B cell (primary cell): ENCODE results near the gene SFMBT2. TPM values are rescaled to one million over a fixed set of nuclear protein-coding genes. Genes with fewer than 3 reads are reported as not detected.

Experiments
- ATAC-seq: fragments of 200-7000 bp; cut with Tn5 transposase; one replicate; pipeline ENCODE4 v1.10.0; 2021; ENCODE audit warnings: low read depth, mild to moderate bottlenecking, moderate number of reproducible peaks, moderate library complexity
- CTCF ChIA-PET: fragments of 350-600 bp; sonication (Branson Sonifier 250); formaldehyde crosslinking; loops from one replicate; lab custom pipeline; 2021; ENCODE audit warnings: antibody characterized with exemption, inconsistent platforms; lab: Charles Lee
- POLR2A ChIA-PET: fragments of 350-600 bp; sonication (Branson Sonifier 250); formaldehyde crosslinking; loops from one replicate; lab custom pipeline; 2021; ENCODE audit warnings: antibody characterized with exemption; lab: Charles Lee
- DNase-seq: peaks from one replicate; pipeline ENCODE4 v3.0.0; 2013
- H2AFZ ChIP-seq: 2 replicates; pipeline ENCODE4 v1.6.1; 2012; ENCODE audit warnings: mild to moderate bottlenecking, low read depth, low read length; ENCODE audit not compliant: insufficient read depth, poor library complexity, severe bottlenecking
- H3K27ac ChIP-seq, 2 donors: 1 replicate in 1 of 2; 2 replicates in 1 of 2; pipeline ENCODE4 v1.5.1; 2012 to 2013; ENCODE audit warnings: low read length in 2 of 2, mild to moderate bottlenecking in 2 of 2, moderate library complexity in 1 of 2
- H3K27me3 ChIP-seq, 4 experiments: fragments of 200-600 bp in 1 of 4; sonication (generic) in 1 of 4; replicated peaks in 1 of 4; 1 replicate in 2 of 4; 2 replicates in 2 of 4; pipeline versions ENCODE4 v1.6.1 to v1.7.0; 2013 to 2016; ENCODE audit warnings: low read length in 3 of 4, mild to moderate bottlenecking in 2 of 4, mixed read lengths in 1 of 4, moderate library complexity in 1 of 4; ENCODE audit not compliant: insufficient read depth in 4 of 4, control insufficient read depth in 3 of 4; ENCODE audit errors: control extremely low read depth in 1 of 4
- H3K36me3 ChIP-seq, 2 experiments: replicated peaks in 1 of 2; 1 replicate in 1 of 2; 2 replicates in 1 of 2; pipeline versions ENCODE4 v1.6.1 to v1.7.1; 2013; ENCODE audit warnings: low read length in 1 of 2; ENCODE audit not compliant: insufficient read depth in 2 of 2, control insufficient read depth in 1 of 2; ENCODE audit errors: control extremely low read depth in 1 of 2, extremely low read depth in 1 of 2
- H3K4me1 ChIP-seq, 2 donors: fragments of 200-600 bp in 1 of 2; sonication (generic) in 1 of 2; 1 replicate in 1 of 2; 2 replicates in 1 of 2; pipeline versions ENCODE4 v1.5.1 to v1.6.1; 2013 to 2017; ENCODE audit warnings: low read length in 2 of 2; ENCODE audit not compliant: control insufficient read depth in 2 of 2, insufficient read depth in 2 of 2
- H3K4me2 ChIP-seq: replicated peaks from 2 replicates; pipeline ENCODE3; 2012; ENCODE audit warnings: mild to moderate bottlenecking, low read depth, low read length; ENCODE audit not compliant: poor library complexity, severe bottlenecking
- H3K4me3 ChIP-seq, 5 experiments: fragments of 200-600 bp in 1 of 5; sonication (generic) in 1 of 5; 1 replicate in 3 of 5; 2 replicates in 2 of 5; pipeline versions ENCODE4 v1.5.1 to v1.7.0; 2011 to 2016; ENCODE audit warnings: low read length in 4 of 5, mild to moderate bottlenecking in 4 of 5, low read depth in 2 of 5, control low read depth in 1 of 5, moderate library complexity in 1 of 5; ENCODE audit not compliant: insufficient read depth in 1 of 5; ENCODE audit errors: control extremely low read depth in 1 of 5, extremely low read depth in 1 of 5
- H3K79me2 ChIP-seq: fragments of 200-600 bp; sonication (generic); one replicate; pipeline ENCODE4 v1.6.0; 2016; ENCODE audit warnings: low read length; ENCODE audit not compliant: control insufficient read depth, insufficient read depth
- H3K9ac ChIP-seq: fragments of 200-600 bp; sonication (generic); 2 replicates; pipeline ENCODE4 v1.6.1; 2017; ENCODE audit warnings: mild to moderate bottlenecking, low read length, moderate library complexity
- H3K9me3 ChIP-seq, 3 donors: one replicate each; pipeline versions ENCODE4 v1.6.1 to v1.7.1; 2013; ENCODE audit warnings: low read length in 2 of 3; ENCODE audit not compliant: control insufficient read depth in 2 of 3, insufficient read depth in 1 of 3; ENCODE audit errors: control extremely low read depth in 1 of 3
- H4K20me1 ChIP-seq: 2 replicates; pipeline ENCODE4 v1.6.0; 2012; ENCODE audit warnings: mild to moderate bottlenecking, low read length; ENCODE audit not compliant: insufficient read depth, control insufficient read depth, poor library complexity, severe bottlenecking
- H3K27ac Mint-ChIP-seq: one replicate; pipeline ENCODE4 v1.8.0; 2021; ENCODE audit warnings: mixed read lengths
- H3K27me3 Mint-ChIP-seq: one replicate; pipeline ENCODE4 v1.8.0; 2021; ENCODE audit warnings: mixed read lengths
- H3K4me1 Mint-ChIP-seq: one replicate; pipeline ENCODE4 v1.8.0; 2021; ENCODE audit warnings: mixed read lengths
- H3K4me3 Mint-ChIP-seq: one replicate; pipeline ENCODE4 v1.8.0; 2021; ENCODE audit warnings: mixed read lengths
- H3K9me3 Mint-ChIP-seq: one replicate; pipeline ENCODE4 v1.8.0; 2022; ENCODE audit warnings: mixed read lengths; ENCODE audit not compliant: insufficient read depth
- EZH2 ChIP-seq: IDR thresholded peaks from 2 replicates; pipeline ENCODE4 v1.6.1; 2012; ENCODE audit warnings: borderline replicate concordance, low read depth, mild to moderate bottlenecking, moderate library complexity, low read length; ENCODE audit not compliant: insufficient read depth, poor library complexity, severe bottlenecking
- WGBS: methylation state at CpG from one replicate; pipeline ENCODE4 v1.1.5; 2013; ENCODE audit warnings: missing lambda C conversion rate; ENCODE audit not compliant: insufficient coverage; 5-methylcytosine and 5-hydroxymethylcytosine counted together
- intact Hi-C: fragments of 100-400 bp; cut with micrococcal nuclease; formaldehyde crosslinking; loops from one replicate; pipeline ENCODE4 v1.10.0; 2022
- polyA plus RNA-seq: library from polyadenylated mRNA; depleted of rRNA; stranded (reverse); fragments of >200 nt; gene quantifications from 2 replicates; pipeline ENCODE4 v1.2.3, GENCODE V29; 2012
- total RNA-seq, 2 donors: library from RNA; stranded (reverse); fragments of 120-200 nt in 1 of 2; gene quantifications; 1 replicate in 1 of 2; 2 replicates in 1 of 2; pipeline versions ENCODE4 v1.2.3 to v1.2.4, GENCODE V29; 2013 to 2022
- TF ChIP-seq, protein P1 (sequence below): fragments of 200-600 bp; IDR thresholded peaks from one replicate; pipeline ENCODE4 v1.8.0; 2022; ENCODE audit warnings: antibody characterized with exemption, mild to moderate bottlenecking

SFMBT2 gene
- total and polyA plus RNA-seq, 2 donors (not counting 1 experiment from before 2014, with no cell fraction given) = 2.3 to 24.0 TPM

DNA sequence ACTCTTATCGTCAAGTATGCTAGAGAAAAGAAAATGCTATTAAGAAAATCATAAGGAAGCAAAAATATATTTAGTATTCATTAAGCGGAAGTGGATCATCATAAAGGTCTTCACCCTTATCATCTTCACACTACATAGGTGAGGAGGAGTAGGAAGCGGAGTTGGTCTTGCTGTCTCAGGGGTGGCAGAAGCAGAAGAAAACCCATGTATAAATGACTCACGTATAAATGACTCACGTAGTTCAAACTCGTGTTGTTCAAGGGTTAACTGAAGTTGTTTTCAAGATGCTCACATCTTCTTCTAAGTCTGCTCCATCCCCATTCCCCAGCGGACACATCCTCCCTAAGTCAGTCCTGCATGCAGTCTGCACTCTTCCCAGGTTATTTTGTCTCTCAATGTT is 72.4 kb downstream of the SFMBT2 start:
- ChIA-PET CTCF (no interaction called here), POLR2A (no interaction called here)
- Mint-ChIP-seq H3K9me3 (no peaks in the 10 kb centered on the region), H3K27ac (no peak overlapping the region), H3K4me3 (no peak overlapping the region), H3K27me3 (no peaks in the 10 kb centered on the region), H3K4me1 (peaks cover 25% of the 10 kb centered on the region)
- H3K9ac ChIP-seq = no peak overlapping the region
- no peaks in the 10 kb centered on the region for H3K9me3 ChIP-seq
- no peak overlapping the region for H3K4me2 ChIP-seq
- TF ChIP-seq, protein P1, sequence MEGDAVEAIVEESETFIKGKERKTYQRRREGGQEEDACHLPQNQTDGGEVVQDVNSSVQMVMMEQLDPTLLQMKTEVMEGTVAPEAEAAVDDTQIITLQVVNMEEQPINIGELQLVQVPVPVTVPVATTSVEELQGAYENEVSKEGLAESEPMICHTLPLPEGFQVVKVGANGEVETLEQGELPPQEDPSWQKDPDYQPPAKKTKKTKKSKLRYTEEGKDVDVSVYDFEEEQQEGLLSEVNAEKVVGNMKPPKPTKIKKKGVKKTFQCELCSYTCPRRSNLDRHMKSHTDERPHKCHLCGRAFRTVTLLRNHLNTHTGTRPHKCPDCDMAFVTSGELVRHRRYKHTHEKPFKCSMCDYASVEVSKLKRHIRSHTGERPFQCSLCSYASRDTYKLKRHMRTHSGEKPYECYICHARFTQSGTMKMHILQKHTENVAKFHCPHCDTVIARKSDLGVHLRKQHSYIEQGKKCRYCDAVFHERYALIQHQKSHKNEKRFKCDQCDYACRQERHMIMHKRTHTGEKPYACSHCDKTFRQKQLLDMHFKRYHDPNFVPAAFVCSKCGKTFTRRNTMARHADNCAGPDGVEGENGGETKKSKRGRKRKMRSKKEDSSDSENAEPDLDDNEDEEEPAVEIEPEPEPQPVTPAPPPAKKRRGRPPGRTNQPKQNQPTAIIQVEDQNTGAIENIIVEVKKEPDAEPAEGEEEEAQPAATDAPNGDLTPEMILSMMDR = no peak
- TF ChIP-seq EZH2 = no peak
- peaks cover 0 to 1% of the 10 kb centered on the region in 2 experiments for H3K36me3 ChIP-seq
- H3K4me1 ChIP-seq = peaks cover 10 to 16% of the 10 kb centered on the region in 2 donors
- ATAC-seq (no peak), DNase-seq (no peak)
- H3K27ac ChIP-seq = no peak overlapping the region
- no peak overlapping the region for H2AFZ ChIP-seq
- no peaks in the 10 kb centered on the region for H4K20me1 ChIP-seq
- H3K4me3 ChIP-seq = no peak overlapping the region
- 96% methylated on average over 4 of the region's 7 CpGs for WGBS
- H3K79me2 ChIP-seq = peaks cover 25% of the 10 kb centered on the region
- no peaks in the 10 kb centered on the region for H3K27me3 ChIP-seq
- intact Hi-C loops = no loop called here

DNA sequence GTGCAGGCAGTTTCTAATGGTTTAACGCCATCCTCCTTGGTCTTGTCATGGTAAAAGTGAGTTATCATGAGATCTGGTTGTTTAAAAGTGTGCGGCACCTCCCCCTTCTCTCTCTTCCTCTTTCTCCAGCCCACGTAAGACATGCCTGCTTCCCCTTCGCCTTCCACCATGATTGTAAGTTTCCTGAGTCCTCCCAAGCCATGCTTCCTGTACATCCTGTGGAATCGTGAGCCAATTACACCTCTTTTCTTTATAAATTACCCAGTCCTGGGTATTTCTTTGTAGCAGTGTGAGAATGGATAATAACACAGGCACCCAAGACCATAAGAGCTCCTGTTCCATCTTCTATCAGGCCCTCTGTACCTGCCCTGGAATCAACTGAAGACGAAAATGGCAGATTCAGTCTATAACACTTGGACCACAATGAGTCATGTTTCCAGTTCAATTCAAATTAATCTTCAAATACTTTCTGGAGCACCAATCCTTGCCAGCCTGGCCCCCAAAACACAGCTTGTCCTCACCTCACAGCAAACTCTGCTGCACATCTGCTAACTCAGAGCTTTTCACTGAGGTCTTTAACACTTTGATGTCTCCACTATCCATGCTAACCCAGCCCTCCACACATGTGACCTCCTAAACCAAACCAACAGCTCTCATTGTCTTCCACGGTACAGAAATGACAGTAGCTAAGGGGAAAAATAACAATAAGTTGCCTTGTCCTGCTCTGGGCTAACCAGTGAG is 73.2 kb downstream of the SFMBT2 start:
- no peaks in the 10 kb centered on the region for H3K9me3 Mint-ChIP-seq
- H3K36me3 ChIP-seq = peaks cover 0 to 1% of the 10 kb centered on the region in 2 experiments
- H3K4me1 Mint-ChIP-seq = peaks cover 22% of the 10 kb centered on the region

More for the DNA sequence above, 73.2 kb downstream of the SFMBT2 start:
- Histone ChIP-seq H3K27me3 (no peaks in the 10 kb centered on the region), H3K79me2 (peaks cover 29% of the 10 kb centered on the region), H3K27ac (no peak overlapping the region), H3K4me3 (no peak overlapping the region), H3K4me2 (peak overlapping the region; percentile 32), H3K9me3 (no peaks in the 10 kb centered on the region), H3K4me1 (peaks cover 10 to 16% of the 10 kb centered on the region in 2 donors), H4K20me1 (no peaks in the 10 kb centered on the region), H2AFZ (peak overlapping the region; percentile 48), H3K9ac (no peak overlapping the region)
- POLR2A ChIA-PET = no interaction called here
- Mint-ChIP-seq H3K4me3 (peak overlapping the region; percentile 20), H3K27me3 (no peaks in the 10 kb centered on the region), H3K27ac (peak overlapping the region; percentile 27)
- intact Hi-C loops = loop anchor here (2.0 kb wide), 1 partner anchor 31 kb away; no protein-coding TSS in a partner anchor
- DNase-seq (peak; percentile 42), ATAC-seq (peak; percentile 61)
- CTCF ChIA-PET = interaction anchor here (0.6 to 1.2 kb wide), 2 partner anchors 18 to 1708 kb away, joined by 4 read pairs; no protein-coding TSS in a partner anchor
- 19% methylated on average over 3 of the region's 7 CpGs for WGBS
- TF ChIP-seq, protein P1 = no peak
- TF ChIP-seq EZH2 = no peak
